A549 (cell line): ENCODE data around the gene NIPBL. TPM values are rescaled to one million over a fixed set of nuclear protein-coding genes. Genes with fewer than 3 reads are reported as not detected.

ENCODE experiments used
- ATAC-seq, 2 experiments: fragments of 200-7000 bp in 1 of 2; fragments of >200 bp in 1 of 2; cut with Nextera tagmentation in 1 of 2; cut with Tn5 transposase in 1 of 2; 3 replicates each; pipeline versions ENCODE4 v1.8.0 to v1.9.1; 2018 to 2020; ENCODE audit warnings: mild to moderate bottlenecking in 1 of 2, moderate library complexity in 1 of 2
- CTCF ChIA-PET: fragments of 300-600 bp; sonication (Branson Sonifier 250); formaldehyde crosslinking; extraction: SDS; loops from one replicate; lab custom pipeline; 2021; ENCODE audit warnings: antibody characterized with exemption, inconsistent platforms; lab: Yijun Ruan, JAX
- POLR2A ChIA-PET: fragments of 350-600 bp; formaldehyde crosslinking; extraction: SDS; loops from one replicate; lab custom pipeline; 2021; ENCODE audit warnings: antibody characterized with exemption, inconsistent platforms; lab: Yijun Ruan, JAX
- DNase-seq, 2 experiments: peaks; one replicate each; pipeline versions ENCODE4 v3.0.0 to v3.0.0-alpha.2; 2011 to 2016; ENCODE audit warnings: low read depth in 1 of 2, low spot score in 1 of 2
- FAIRE-seq: peaks from 2 replicates; lab custom pipeline; 2011; peaks lifted over from hg19 to GRCh38; lab: Jason Lieb, UNC
- H3K27ac ChIP-seq, 2 experiments: fragments of >200 bp; sonication (Bioruptor Twin); formaldehyde crosslinking; 3 replicates each; pipeline ENCODE4 v1.5.1; 2016 to 2017
- H3K4me1 ChIP-seq: fragments of >200 bp; sonication (Bioruptor Twin); formaldehyde crosslinking; 3 replicates; pipeline ENCODE4 v1.6.1; 2016
- H3K4me2 ChIP-seq: fragments of >200 bp; sonication (Bioruptor Twin); formaldehyde crosslinking; 3 replicates; pipeline ENCODE4 v1.6.1; 2016
- H3K4me3 ChIP-seq: fragments of >200 bp; sonication (Bioruptor Twin); formaldehyde crosslinking; 3 replicates; pipeline ENCODE4 v1.5.1; 2016
- H3K9me3 ChIP-seq: fragments of >200 bp; sonication (Bioruptor Twin); formaldehyde crosslinking; 3 replicates; pipeline ENCODE4 v1.6.1; 2016
- CEBPB ChIP-seq, 2 experiments: fragments of >200 bp in 1 of 2; sonication (Bioruptor Twin) in 1 of 2; formaldehyde crosslinking in 1 of 2; IDR thresholded peaks; 2 replicates each; pipeline ENCODE4 v1.6.1; 2012 to 2016
- CHD4 ChIP-seq: fragments of 200-600 bp; sonication (generic); IDR thresholded peaks from 2 replicates; pipeline ENCODE4 v1.6.1; 2016; ENCODE audit warnings: antibody characterized with exemption, mild to moderate bottlenecking, borderline replicate concordance
- EHF ChIP-seq: fragments of 250-450 bp; sonication (Bioruptor Pico); IDR thresholded peaks from 2 replicates; pipeline ENCODE4 v1.5.0; 2020; ENCODE audit warnings: mild to moderate bottlenecking
- ESRRA ChIP-seq: fragments of 150-350 bp; IDR thresholded peaks from 2 replicates; pipeline ENCODE4 v1.6.1; 2014; ENCODE audit warnings: mild to moderate bottlenecking, low read length, borderline replicate concordance
- FOXS1 ChIP-seq: fragments of 250-450 bp; sonication (Bioruptor Pico); IDR thresholded peaks from 2 replicates; pipeline ENCODE4 v1.5.0; 2020; ENCODE audit warnings: mild to moderate bottlenecking, moderate library complexity
- HDAC2 ChIP-seq: fragments of 200-600 bp; sonication (generic); IDR thresholded peaks from 2 replicates; pipeline ENCODE4 v1.6.1; 2016
- HEYL ChIP-seq: fragments of 250-450 bp; sonication (Bioruptor Pico); IDR thresholded peaks from 2 replicates; pipeline ENCODE4 v1.8.0; 2021; ENCODE audit warnings: mild to moderate bottlenecking, moderate library complexity
- HOXB5 ChIP-seq: fragments of 250-450 bp; sonication (Bioruptor Pico); IDR thresholded peaks from 2 replicates; pipeline ENCODE4 v1.5.0; 2020; ENCODE audit warnings: mild to moderate bottlenecking, moderate library complexity
- KDM1A ChIP-seq: fragments of 200-600 bp; sonication (generic); IDR thresholded peaks from 2 replicates; pipeline ENCODE4 v1.6.1; 2016; ENCODE audit warnings: low read depth, mild to moderate bottlenecking
- NPAS2 ChIP-seq: fragments of 250-450 bp; sonication (Bioruptor Pico); IDR thresholded peaks from 2 replicates; pipeline ENCODE4 v1.8.0; 2022; ENCODE audit warnings: mild to moderate bottlenecking, moderate library complexity, borderline replicate concordance
- PHF8 ChIP-seq: fragments of 200-600 bp; sonication (generic); IDR thresholded peaks from 2 replicates; pipeline ENCODE4 v1.6.1; 2016; ENCODE audit warnings: low read depth, mild to moderate bottlenecking, antibody characterized with exemption, moderate library complexity, borderline replicate concordance
- POLR2AphosphoS2 ChIP-seq: conservative IDR thresholded peaks from 2 replicates; pipeline ENCODE4 v1.6.1; 2012; ENCODE audit warnings: low read length, improper control_type of control experiment, inconsistent platforms
- RARB ChIP-seq: fragments of 250-450 bp; sonication (Bioruptor Pico); IDR thresholded peaks from 2 replicates; pipeline ENCODE4 v1.8.0; 2021; ENCODE audit warnings: mild to moderate bottlenecking, moderate library complexity
- RFX5 ChIP-seq: fragments of 450-650 bp; IDR thresholded peaks from 2 replicates; pipeline ENCODE4 v1.7.1; 2014; ENCODE audit warnings: antibody characterized with exemption, mild to moderate bottlenecking, moderate library complexity
- ZSCAN20 ChIP-seq: fragments of 250-450 bp; sonication (Bioruptor Pico); IDR thresholded peaks from 2 replicates; pipeline ENCODE4 v1.8.0; 2022; ENCODE audit warnings: mild to moderate bottlenecking, moderate library complexity
- WGBS: methylation state at CpG from one replicate; pipeline ENCODE4 v1.1.6; 2017; ENCODE audit errors: missing lambda C conversion rate; 5-methylcytosine and 5-hydroxymethylcytosine counted together
- polyA plus RNA-seq, 4 experiments: library from polyadenylated mRNA; depleted of rRNA in 3 of 4; stranded (reverse); fragments of >200 nt; fragmentation: RNase III in 1 of 4; extraction: RNeasy Plus Mini Kit Qiagen cat#74134 plus additional on column Dnase treatment in 1 of 4; gene quantifications; 2 replicates in 3 of 4; 3 replicates in 1 of 4; pipeline ENCODE4 v1.2.3, GENCODE V29; 2011 to 2017
- TF ChIP-seq, protein P1 (sequence below): fragments of >200 bp; sonication (Bioruptor Twin); formaldehyde crosslinking; IDR thresholded peaks from 2 replicates; pipeline ENCODE4 v1.6.1; 2016

Gene NIPBL
- polyA plus RNA-seq, 2 of the 4 experiments (the other 2 are of a cell fraction): 12.4 to 33.4 TPM

DNA sequence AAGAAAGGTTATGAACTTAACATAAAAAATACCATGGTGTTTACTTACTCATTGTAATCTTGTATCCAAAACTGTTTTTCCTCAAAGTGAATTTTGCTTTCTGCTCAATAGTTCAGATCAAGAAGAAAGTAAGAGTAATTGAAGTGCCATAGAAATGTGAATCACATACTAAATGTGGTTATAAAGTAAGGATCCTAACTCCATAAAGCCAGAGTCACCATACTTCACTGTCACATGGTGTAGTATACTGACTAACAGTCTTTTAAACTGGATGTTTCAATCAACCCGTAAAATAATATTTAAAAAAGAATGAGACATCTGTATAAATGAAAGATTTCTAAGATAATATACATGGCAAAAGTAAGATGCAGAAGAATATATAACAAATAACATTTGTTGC lies 72.1 kb downstream of the NIPBL start:
- ChIA-PET CTCF (no interaction called here), POLR2A (no interaction called here)
- peak overlapping the region; percentile 33; the same call in 2 of the 3 replicates for H3K4me2 ChIP-seq
- DNase-seq: no peak
- no peak for FAIRE-seq
- H3K9me3 ChIP-seq: no peaks in the 10 kb centered on the region
- H3K4me1 ChIP-seq: peaks cover 54% of the 10 kb centered on the region
- H3K4me3 ChIP-seq: no peak overlapping the region
- no peak for TF ChIP-seq RARB (CRISPR knock-in tag)
- no peak for TF ChIP-seq RFX5
- 74% methylated on average over 1 of the region's 1 CpG for WGBS
- ATAC-seq: no peak
- H3K27ac ChIP-seq: no peak overlapping the region

DNA sequence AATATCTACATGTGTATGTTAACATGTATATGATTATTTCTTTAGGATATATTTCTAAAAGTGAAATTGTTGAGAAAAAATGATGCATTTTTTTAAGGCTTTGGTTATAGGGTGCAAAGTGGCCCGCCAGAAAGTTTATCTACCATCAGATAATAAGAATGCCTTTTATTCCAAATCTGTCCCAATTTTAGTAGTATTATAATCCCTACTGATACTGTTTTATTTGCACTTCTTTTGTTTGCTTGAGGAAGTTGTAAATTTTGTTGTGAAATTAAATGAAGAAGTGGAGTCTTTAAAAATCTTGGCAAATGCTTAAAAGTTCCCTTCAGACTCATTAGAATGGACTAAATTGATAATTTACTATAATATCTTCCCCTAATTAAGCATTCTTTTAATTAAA lies 73.0 kb downstream of the NIPBL start:
- H3K4me2 ChIP-seq: peak overlapping the region; percentile 33; the same call in 2 of the 3 replicates
- DNase-seq (no peak), ATAC-seq (no peak), FAIRE-seq (no peak)
- peaks cover 54% of the 10 kb centered on the region for H3K4me1 ChIP-seq
- no peaks in the 10 kb centered on the region for H3K9me3 ChIP-seq
- POLR2A ChIA-PET: no interaction called here
- CTCF ChIA-PET: no interaction called here
- H3K27ac ChIP-seq: no peak overlapping the region
- no peak for TF ChIP-seq HEYL
- no peak for TF ChIP-seq FOXS1
- no peak for TF ChIP-seq KDM1A
- TF ChIP-seq PHF8: no peak
- WGBS: 83% methylated on average over 1 of the region's 1 CpG
- H3K4me3 ChIP-seq: no peak overlapping the region

GRCh38 chr5:36950586-36951457 lies 74.3 kb downstream of the NIPBL start:
- no peak for ATAC-seq
- CTCF ChIA-PET: no interaction called here
- Histone ChIP-seq H3K4me1 (peaks cover 50% of the 10 kb centered on the region), H3K9me3 (no peaks in the 10 kb centered on the region), H3K4me3 (no peak overlapping the region), H3K4me2 (peak overlapping the region; percentile 33), H3K27ac (no peak overlapping the region)
- no peak for DNase-seq
- 60% methylated on average over 5 of the region's 5 CpGs for WGBS
- FAIRE-seq: no peak
- POLR2A ChIA-PET: no interaction called here
- TF ChIP-seq POLR2AphosphoS2 (no peak), ESRRA (no peak), HDAC2 (no peak)

GRCh38 chr5:36953043-36953442 lies 76.5 kb downstream of the NIPBL start:
- TF ChIP-seq HOXB5 (no peak), KDM1A (no peak), ZSCAN20 (no peak), EHF (CRISPR knock-in tag) (no peak), CHD4 (no peak), ESRRA (no peak), NPAS2 (no peak)
- TF ChIP-seq, protein P1, sequence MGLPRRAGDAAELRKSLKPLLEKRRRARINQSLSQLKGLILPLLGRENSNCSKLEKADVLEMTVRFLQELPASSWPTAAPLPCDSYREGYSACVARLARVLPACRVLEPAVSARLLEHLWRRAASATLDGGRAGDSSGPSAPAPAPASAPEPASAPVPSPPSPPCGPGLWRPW: no peak

DNA sequence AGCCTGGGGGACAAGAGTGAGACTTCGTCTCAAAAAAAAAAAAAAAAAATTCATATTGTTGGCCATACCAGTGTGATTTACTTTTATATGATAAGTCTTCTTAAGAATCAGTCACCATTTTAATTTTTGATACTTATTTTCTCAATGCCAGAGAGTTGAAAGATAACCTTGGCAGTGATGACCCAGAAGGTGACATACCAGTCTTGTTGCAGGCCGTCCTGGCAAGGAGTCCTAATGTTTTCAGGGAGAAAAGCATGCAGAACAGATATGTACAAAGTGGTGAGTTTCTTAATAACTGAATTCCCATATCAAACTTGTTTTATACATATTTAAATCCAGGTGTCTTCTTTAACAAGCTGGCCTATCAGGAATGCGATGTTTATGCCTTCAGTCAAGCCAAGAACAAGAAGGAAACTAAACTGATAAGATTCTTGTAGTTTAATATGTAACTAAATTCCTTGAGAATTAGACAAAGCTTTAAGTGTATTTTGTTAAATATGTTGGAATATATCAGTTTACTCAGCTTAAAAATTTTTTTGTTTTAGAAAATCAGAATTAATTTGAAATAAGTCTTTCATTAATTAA lies 81.5 kb downstream of the NIPBL start:
- Histone ChIP-seq H3K4me2 (0 out of 3 replicates have a peak overlapping the region, but pooled peaks have one; percentile 21), H3K4me3 (no peak overlapping the region), H3K9me3 (no peaks in the 10 kb centered on the region), H3K27ac (no peak overlapping the region), H3K4me1 (peaks cover 7% of the 10 kb centered on the region)
- ATAC-seq (no peak), FAIRE-seq (peak; percentile 36), DNase-seq (no peak)
- CTCF ChIA-PET: interaction anchor here (1.1 kb wide), 1 partner anchor 12 kb away, joined by 3 read pairs; no protein-coding TSS in a partner anchor
- TF ChIP-seq CEBPB (IDR thresholded peaks at IDR 0.05): no peak
- 85% methylated on average over 3 of the region's 3 CpGs for WGBS
- POLR2A ChIA-PET: no interaction called here

More at GRCh38 chr5:36953043-36953442, 76.5 kb downstream of the NIPBL start:
- no peaks in the 10 kb centered on the region for H3K9me3 ChIP-seq
- no peak overlapping the region for H3K27ac ChIP-seq
- ChIA-PET CTCF (interaction anchor here (1.1 kb wide), 1 partner anchor 9 kb away, joined by 3 read pairs; no protein-coding TSS in a partner anchor), POLR2A (no interaction called here)
- no peak for ATAC-seq
- no peak overlapping the region for H3K4me3 ChIP-seq
- WGBS: 92% methylated on average over 2 of the region's 2 CpGs
- peaks cover 40% of the 10 kb centered on the region for H3K4me1 ChIP-seq
- no peak for FAIRE-seq
- no peak overlapping the region for H3K4me2 ChIP-seq
- no peak for DNase-seq
